Choroid plexus epithelial cell (primary cell): ENCODE data around the gene DPPA2.

Experiments
- DNase-seq: peaks from one replicate; pipeline ENCODE4 v3.0.0-alpha.2; 2010; ENCODE audit warnings: low read depth
- H3K4me3 ChIP-seq: 2 replicates; pipeline ENCODE4 v1.5.1; 2011; ENCODE audit warnings: low read depth, mild to moderate bottlenecking, control low read depth, low read length, moderate library complexity
- CTCF ChIP-seq: conservative IDR thresholded peaks from 2 replicates; pipeline ENCODE4 v1.5.1; 2011; ENCODE audit warnings: low read depth, mild to moderate bottlenecking, control low read depth, inconsistent platforms, low read length, moderate library complexity

The DPPA2 gene

GRCh38 chr3:109353057-109353456, 36.7 kb upstream of the DPPA2 start:
- DNase-seq, result peak; percentile 44
- no peak overlapping the region for H3K4me3 ChIP-seq
- no peak for TF ChIP-seq CTCF

- DNase-seq, result no peak
Measured at GRCh38 chr3:109351231-109351630, 34.9 kb upstream of the DPPA2 start.

GRCh38 chr3:109346770-109347295, 30.5 kb upstream of the DPPA2 start:
- no peak overlapping the region for H3K4me3 ChIP-seq
- TF ChIP-seq CTCF, result no peak
- DNase-seq, result peak; percentile 68

More at GRCh38 chr3:109351231-109351630, 34.9 kb upstream of the DPPA2 start:
- H3K4me3 ChIP-seq, result no peak overlapping the region
- TF ChIP-seq CTCF, result no peak

- no peak overlapping the region for H3K4me3 ChIP-seq
- no peak for DNase-seq
- no peak for TF ChIP-seq CTCF
Measured at GRCh38 chr3:109346099-109346498, 29.8 kb upstream of the DPPA2 start.

DNA sequence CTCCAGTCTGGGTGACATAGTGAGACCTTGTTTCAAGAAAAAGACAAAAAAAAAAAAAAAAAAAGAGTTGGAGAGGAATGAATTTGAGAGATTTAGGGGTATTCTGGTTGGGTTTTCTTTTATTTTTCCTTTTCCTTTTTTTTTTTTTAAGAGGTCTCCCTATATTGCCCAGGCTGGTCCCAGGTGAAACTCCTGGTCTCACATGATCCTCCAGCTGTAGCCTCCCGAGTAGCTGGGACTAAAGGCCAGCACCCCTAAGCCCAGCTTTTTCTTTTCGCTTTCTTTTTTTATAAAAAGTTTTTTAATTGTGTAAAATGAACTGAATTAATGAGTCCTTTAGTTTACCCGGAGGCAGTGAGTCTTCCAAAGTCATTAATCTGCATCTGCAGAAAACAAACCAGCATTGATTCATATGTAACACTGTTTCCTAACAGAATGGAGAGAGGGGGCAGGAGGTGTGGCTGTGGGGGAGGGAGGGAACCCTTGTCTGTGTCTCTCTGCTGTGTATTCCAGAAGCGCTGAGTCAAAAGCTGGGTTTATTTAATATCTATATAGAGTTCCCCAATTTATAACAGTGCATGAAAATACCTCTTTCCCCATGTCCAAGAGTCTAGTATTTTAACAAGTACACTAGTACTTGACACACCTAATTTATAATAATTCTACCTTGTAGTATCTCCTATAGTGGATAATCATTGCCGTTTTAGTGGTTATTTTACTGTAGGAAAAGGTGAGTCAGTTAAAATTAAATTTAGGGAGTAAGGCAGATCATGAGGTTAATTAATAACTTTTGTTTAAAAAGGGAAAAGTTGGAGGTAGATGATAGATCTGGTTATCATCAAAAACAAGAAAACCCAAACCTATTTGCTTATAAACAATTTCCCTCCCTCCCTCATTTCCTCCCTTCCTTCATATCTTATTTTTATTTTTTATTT, 23.7 kb upstream of the DPPA2 start:
- no peak for DNase-seq
- H3K4me3 ChIP-seq, result no peak overlapping the region
- TF ChIP-seq CTCF, result no peak

- H3K4me3 ChIP-seq, result no peak overlapping the region
- no peak for TF ChIP-seq CTCF
- no peak for DNase-seq
Measured at GRCh38 chr3:109339197-109339596, 22.9 kb upstream of the DPPA2 start.
